ENCODE measurements around the gene TUFM.

Gene TUFM

DNA sequence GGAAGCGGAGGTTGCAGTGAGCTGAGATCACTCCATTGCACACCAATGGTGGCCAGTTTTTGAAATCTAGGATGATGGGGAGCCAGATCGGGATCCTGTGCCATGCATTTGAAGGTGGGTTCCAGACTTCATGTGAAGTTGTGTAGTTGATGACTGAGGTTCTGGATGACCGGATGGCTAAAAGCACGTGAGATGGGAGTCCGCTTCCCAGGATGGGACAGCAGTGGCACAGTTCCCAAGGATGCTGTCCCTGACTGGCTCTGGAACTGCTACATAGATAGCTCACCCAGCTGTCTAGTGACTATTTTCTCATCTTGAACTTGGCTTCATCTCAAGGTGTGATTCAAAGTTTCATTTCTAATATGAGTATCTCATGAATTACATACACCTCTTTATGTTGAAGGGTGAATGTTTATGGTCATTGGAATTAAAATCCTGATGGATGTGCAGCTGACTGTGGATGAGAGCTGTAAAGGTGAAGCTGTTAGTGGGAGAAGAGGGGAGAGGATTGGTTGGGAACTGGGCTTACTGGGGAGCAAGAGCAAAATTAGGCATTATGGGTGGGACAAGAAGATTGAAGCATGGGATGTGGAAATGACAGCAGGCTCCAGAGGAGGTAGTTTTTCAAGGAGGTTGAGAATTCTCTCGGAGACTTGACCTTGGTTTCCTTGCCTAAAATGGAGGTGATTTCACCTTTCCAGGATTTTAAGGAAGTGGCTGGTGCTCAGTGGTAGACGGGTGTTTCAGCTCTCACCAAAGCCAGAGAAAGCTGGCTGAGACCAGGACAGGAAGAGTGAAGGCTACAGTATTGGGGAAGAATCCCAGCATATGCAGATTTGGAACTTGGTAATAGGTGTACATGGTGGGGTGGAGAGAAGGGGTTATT is 8.2 kb downstream of the TUFM start:
- no peak overlapping the region for H3K4me3 ChIP-seq (ENCODE audit: low read length)
- TF ChIP-seq CTCF (conservative IDR thresholded peaks at IDR 0.05; ENCODE audit: low read depth, low read length), result no peak
- no peak for DNase-seq (ENCODE audit: low read depth)

DNA sequence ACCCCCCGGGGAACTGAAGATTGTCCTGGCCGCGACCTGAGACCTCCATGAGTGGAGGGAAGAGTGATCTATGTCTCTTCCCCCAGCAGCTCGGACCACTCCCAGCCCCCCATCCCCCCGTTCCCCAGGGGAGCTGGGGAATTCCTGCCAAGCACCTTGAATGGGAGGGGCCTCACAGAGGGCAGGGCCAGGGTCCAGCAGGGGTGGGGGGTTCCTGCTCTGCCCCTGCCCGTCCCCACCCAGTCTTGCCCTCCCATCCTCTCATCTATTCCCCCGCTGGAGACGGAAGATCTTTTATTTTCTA is 9.4 kb downstream of the TUFM start:
- no peak overlapping the region for H3K4me3 ChIP-seq (ENCODE audit: low read length)
- DNase-seq (ENCODE audit: low read depth), result no peak
- TF ChIP-seq CTCF (conservative IDR thresholded peaks at IDR 0.05; ENCODE audit: low read depth, low read length), result no peak

- DNase-seq (ENCODE audit: low read depth), result no peak
- no peak for TF ChIP-seq CTCF (conservative IDR thresholded peaks at IDR 0.05; ENCODE audit: low read depth, low read length)
- H3K4me3 ChIP-seq (ENCODE audit: low read length), result no peak overlapping the region
Observed at GRCh38 chr16:28835864-28836760, 10.0 kb downstream of the TUFM start.

- TF ChIP-seq CTCF (conservative IDR thresholded peaks at IDR 0.05; ENCODE audit: low read depth, low read length), result no peak
Observed at GRCh38 chr16:28834873-28835863, 11.0 kb downstream of the TUFM start.

DNA sequence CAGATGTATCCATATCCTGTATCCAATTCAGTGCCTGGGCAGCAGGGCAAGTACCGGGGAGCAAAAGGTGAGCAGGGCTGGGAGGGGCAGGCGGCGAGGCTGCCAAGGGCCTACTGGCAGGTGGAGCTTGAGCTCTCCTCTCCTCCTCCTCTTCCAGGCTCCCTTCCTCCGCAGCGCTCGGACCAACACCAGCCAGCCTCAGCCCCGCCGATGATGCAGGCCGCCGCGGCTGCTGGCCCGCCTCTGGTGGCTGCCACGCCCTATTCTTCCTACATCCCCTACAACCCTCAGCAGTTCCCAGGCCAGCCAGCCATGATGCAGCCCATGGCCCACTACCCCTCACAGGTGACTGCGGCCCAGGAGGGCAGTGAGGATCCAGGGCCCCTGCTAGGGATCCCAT is 11.8 kb downstream of the TUFM start:
- no peak for TF ChIP-seq CTCF (conservative IDR thresholded peaks at IDR 0.05; ENCODE audit: low read depth, low read length)
- H3K4me3 ChIP-seq (ENCODE audit: low read length), result no peak overlapping the region

More at GRCh38 chr16:28834873-28835863, 11.0 kb downstream of the TUFM start:
- H3K4me3 ChIP-seq (ENCODE audit: low read length), result no peak overlapping the region
- no peak for DNase-seq (ENCODE audit: low read depth)

DNA sequence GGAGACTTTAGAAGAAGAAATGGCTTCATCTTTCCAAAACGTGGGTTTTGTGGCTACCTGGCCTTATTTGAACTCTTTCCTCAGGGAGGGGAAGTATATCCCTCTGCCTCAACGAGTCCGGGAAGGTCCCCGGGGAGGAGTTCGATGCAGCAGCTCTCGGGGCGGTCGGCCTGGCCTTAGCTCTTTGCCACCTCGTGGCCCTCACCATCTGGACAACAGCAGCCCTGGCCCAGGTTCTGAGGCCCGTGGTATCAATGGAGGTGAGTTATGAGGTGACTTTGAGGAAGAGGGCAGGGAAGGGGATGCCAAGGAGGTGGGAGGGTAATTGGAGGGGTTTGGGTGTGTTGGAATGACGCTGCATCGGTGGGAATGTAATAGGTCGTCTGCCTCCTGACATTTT is 15.6 kb downstream of the TUFM start:
- no peak overlapping the region for H3K4me3 ChIP-seq (ENCODE audit: low read length)
- no peak for TF ChIP-seq CTCF (conservative IDR thresholded peaks at IDR 0.05; ENCODE audit: low read depth, low read length)

More for the DNA sequence above, 11.8 kb downstream of the TUFM start:
- DNase-seq (ENCODE audit: low read depth), result no peak

More for the DNA sequence above, 15.6 kb downstream of the TUFM start:
- no peak for DNase-seq (ENCODE audit: low read depth)

Data from retinal pigment epithelial cell (primary cell).